Measurements from ENCODE around the gene NHS. TPM values are rescaled to one million over a fixed set of nuclear protein-coding genes. Genes with fewer than 3 reads are reported as not detected.

NHS gene
- total RNA-seq, 4 donors from 2014 or later = 13.2 to 39.0 (median 31.5) TPM

DNA sequence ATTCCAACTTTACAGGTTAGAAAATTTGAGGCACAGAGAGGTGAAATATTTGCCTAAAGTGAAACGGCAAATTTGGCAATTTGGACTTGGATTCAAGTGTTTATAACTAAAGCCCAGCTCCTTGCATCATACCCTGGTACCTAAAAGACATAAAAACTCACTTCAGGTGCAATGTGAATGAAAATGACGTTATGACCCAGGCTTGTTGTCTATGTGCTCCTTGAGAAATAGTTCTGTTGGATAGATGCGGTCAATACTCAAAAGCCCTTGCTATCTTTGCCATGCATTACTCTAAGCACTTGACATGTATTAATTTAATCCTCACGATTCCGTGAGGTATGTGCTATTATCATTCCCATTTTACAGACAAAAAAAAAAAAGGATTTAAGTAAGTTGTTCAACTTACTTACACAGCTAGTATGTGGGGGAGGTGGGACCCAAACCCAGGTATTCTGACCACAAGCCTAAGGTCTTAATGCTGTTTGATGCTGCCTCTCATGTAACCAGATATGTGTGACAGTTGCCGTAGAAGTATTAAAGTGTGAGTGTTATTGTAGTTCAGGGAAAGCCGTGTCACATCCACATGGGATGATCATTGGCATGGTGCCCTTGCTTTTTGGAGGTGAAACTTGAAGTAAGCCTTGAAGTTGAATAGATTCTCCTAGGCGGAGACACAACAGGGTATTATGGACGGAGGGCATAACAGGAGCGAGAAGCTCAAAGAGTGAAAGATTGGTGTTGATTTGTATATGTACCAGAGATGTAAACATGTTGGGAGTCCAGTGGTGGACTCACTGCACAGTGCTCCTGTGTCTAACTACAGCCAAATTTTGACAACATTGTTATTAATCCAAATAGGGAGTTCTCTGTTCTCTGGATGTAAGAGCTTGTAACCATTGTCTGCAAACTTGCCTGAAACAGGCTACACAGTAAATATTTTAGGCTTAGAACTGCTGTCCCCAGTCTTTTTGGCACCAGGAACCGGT lies 365.4 kb downstream of the NHS start:
- DNase-seq (ENCODE audit: low spot score in 2 of 2) = no peak
- TF ChIP-seq POLR2A (IDR thresholded peaks at IDR 0.05) (no peak), CTCF (IDR thresholded peaks at IDR 0.05) (no peak), EP300 (IDR thresholded peaks at IDR 0.05) (no peak)
- Histone ChIP-seq H3K36me3 (no peaks in the 10 kb centered on the region), H3K4me3 (no peak overlapping the region), H3K9me3 (no peaks in the 10 kb centered on the region), H3K27me3 (no peaks in the 10 kb centered on the region), H3K4me1 (peaks cover 0 to 11% (median 0%) of the 10 kb centered on the region in 4 donors), H3K27ac (no peak overlapping the region)
- WGBS, 2 donors = 76 to 84% methylated on average over 11 of the region's 11 CpGs

GRCh38 chrX:17741123-17741511 lies 366.1 kb downstream of the NHS start:
- Histone ChIP-seq H3K4me3 (no peak overlapping the region), H3K27ac (no peak overlapping the region), H3K4me1 (peaks cover 0 to 8% (median 0%) of the 10 kb centered on the region in 4 donors), H3K36me3 (no peaks in the 10 kb centered on the region), H3K9me3 (no peaks in the 10 kb centered on the region), H3K27me3 (no peaks in the 10 kb centered on the region)
- DNase-seq (ENCODE audit: low spot score in 2 of 2) = no peak
- TF ChIP-seq CTCF (IDR thresholded peaks at IDR 0.05) = no peak
- TF ChIP-seq POLR2A (IDR thresholded peaks at IDR 0.05) = no peak
- TF ChIP-seq EP300 (IDR thresholded peaks at IDR 0.05) = no peak
- WGBS, 2 donors = 71 to 92% methylated on average over 2 to 9 of the region's 9 CpGs

GRCh38 chrX:17743913-17744312 lies 368.9 kb downstream of the NHS start:
- H3K27ac ChIP-seq = no peak overlapping the region
- no peak overlapping the region for H3K4me3 ChIP-seq
- no peaks in the 10 kb centered on the region for H3K9me3 ChIP-seq
- H3K27me3 ChIP-seq = no peaks in the 10 kb centered on the region
- WGBS, 2 donors = 54 to 61% methylated on average over 2 of the region's 2 CpGs
- peaks cover 0 to 5% (median 0%) of the 10 kb centered on the region in 4 donors for H3K4me1 ChIP-seq
- no peak for DNase-seq (ENCODE audit: low spot score in 2 of 2)
- H3K36me3 ChIP-seq = no peaks in the 10 kb centered on the region
- TF ChIP-seq EP300 (IDR thresholded peaks at IDR 0.05) (no peak), POLR2A (IDR thresholded peaks at IDR 0.05) (no peak), CTCF (IDR thresholded peaks at IDR 0.05) (no peak)

- peaks cover 0 to 3% (median 0%) of the 10 kb centered on the region in 3 donors for H3K36me3 ChIP-seq
- peak overlapping the region in 1 of 4 donors; percentile 11 for H3K27ac ChIP-seq
- DNase-seq (ENCODE audit: low spot score in 2 of 2) = no peak
- no peaks in the 10 kb centered on the region for H3K9me3 ChIP-seq
- 49 to 74% methylated on average over 2 of the region's 2 CpGs for WGBS, 2 donors
- no peak overlapping the region for H3K4me3 ChIP-seq
- no peaks in the 10 kb centered on the region for H3K27me3 ChIP-seq
- H3K4me1 ChIP-seq = no peaks in the 10 kb centered on the region
- no peak for TF ChIP-seq POLR2A (IDR thresholded peaks at IDR 0.05)
- peak in 1 of 5 experiments; percentile 15 for TF ChIP-seq CTCF (IDR thresholded peaks at IDR 0.05)
- TF ChIP-seq EP300 (IDR thresholded peaks at IDR 0.05) = no peak
Measured at GRCh38 chrX:17744896-17745523, 370.0 kb downstream of the NHS start.

DNA sequence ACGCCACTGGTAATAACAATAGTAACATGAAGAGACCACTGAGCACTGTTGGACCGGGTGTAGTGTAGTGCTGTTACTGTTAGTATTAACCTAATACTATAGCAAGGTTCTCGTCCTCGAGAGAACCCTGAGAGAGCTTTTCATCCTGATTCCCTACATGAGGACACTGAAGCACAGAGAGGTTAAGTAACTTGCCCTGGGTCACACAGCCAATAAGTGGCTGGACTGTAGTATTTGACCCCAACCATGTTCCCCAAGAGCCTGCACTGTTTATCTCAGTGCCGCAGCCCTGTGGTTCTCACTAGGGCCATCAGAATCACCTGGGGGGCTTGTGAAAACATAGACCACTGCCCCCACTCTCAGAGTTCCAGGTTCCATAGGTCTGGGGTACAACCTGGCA lies 372.7 kb downstream of the NHS start:
- H3K4me1 ChIP-seq = no peaks in the 10 kb centered on the region
- H3K36me3 ChIP-seq = peaks cover 0 to 20% (median 0%) of the 10 kb centered on the region in 3 donors
- WGBS, 2 donors = 81 to 96% methylated on average over 4 to 5 of the region's 5 CpGs
- no peaks in the 10 kb centered on the region for H3K9me3 ChIP-seq
- no peak overlapping the region for H3K4me3 ChIP-seq
- no peak overlapping the region for H3K27ac ChIP-seq
- TF ChIP-seq POLR2A (IDR thresholded peaks at IDR 0.05) (no peak), EP300 (IDR thresholded peaks at IDR 0.05) (no peak), CTCF (IDR thresholded peaks at IDR 0.05) (no peak)
- peaks cover 0 to 2% of the 10 kb centered on the region in 2 donors for H3K27me3 ChIP-seq
- DNase-seq (ENCODE audit: low spot score in 2 of 2) = no peak
